HG02973 (cell line): ENCODE data around the gene GANC.

Experiments
- ATAC-seq: cut with Tn5 transposase; IDR thresholded peaks from one replicate; pipeline ENCODE4 v1.9.1; 2021; ENCODE audit warnings: moderate library complexity; ENCODE audit not compliant: unreplicated experiment

GANC gene

GRCh38 chr15:42344763-42345162 lies 71.8 kb downstream of the GANC start:
- ATAC-seq = no peak

GRCh38 chr15:42345504-42345903 lies 72.5 kb downstream of the GANC start:
- ATAC-seq = no peak

GRCh38 chr15:42348083-42348482 lies 75.1 kb downstream of the GANC start:
- no peak for ATAC-seq

- ATAC-seq = no peak
Measured at GRCh38 chr15:42349186-42349585, 76.2 kb downstream of the GANC start.

GRCh38 chr15:42352401-42352800 lies 79.4 kb downstream of the GANC start:
- ATAC-seq = no peak

GRCh38 chr15:42353061-42353460 lies 80.1 kb downstream of the GANC start:
- ATAC-seq = no peak

GRCh38 chr15:42354824-42355223 lies 81.8 kb downstream of the GANC start:
- no peak for ATAC-seq

- ATAC-seq = no peak
Measured at GRCh38 chr15:42355291-42355690, 82.3 kb downstream of the GANC start.

- ATAC-seq = no peak
Measured at GRCh38 chr15:42356851-42357250, 83.8 kb downstream of the GANC start.

GRCh38 chr15:42358141-42358540 lies 85.1 kb downstream of the GANC start:
- no peak for ATAC-seq

- ATAC-seq = no peak
Measured at GRCh38 chr15:42359249-42359648, 86.2 kb downstream of the GANC start, which contains the start of gene CAPN3. CAPN3 (plus strand) TSS chr15:42359501; CDS start chr15:42359806, 305 bp downstream.

GRCh38 chr15:42359985-42360384 lies 87.0 kb downstream of the GANC start:
- no peak for ATAC-seq

- no peak for ATAC-seq
Measured at GRCh38 chr15:42360535-42361112, 87.6 kb downstream of the GANC start.

GRCh38 chr15:42363487-42363886 lies 90.5 kb downstream of the GANC start:
- ATAC-seq = no peak

- ATAC-seq = no peak
Measured at GRCh38 chr15:42363942-42364341, 90.9 kb downstream of the GANC start.

GRCh38 chr15:42364529-42364928 lies 91.5 kb downstream of the GANC start:
- no peak for ATAC-seq

GRCh38 chr15:42365921-42366550 lies 93.0 kb downstream of the GANC start:
- ATAC-seq = no peak

- no peak for ATAC-seq
Measured at GRCh38 chr15:42367041-42367440, 94.0 kb downstream of the GANC start.

- no peak for ATAC-seq
Measured at GRCh38 chr15:42368096-42368495, 95.1 kb downstream of the GANC start.

- ATAC-seq = no peak
Measured at GRCh38 chr15:42371096-42371495, 98.1 kb downstream of the GANC start.

- no peak for ATAC-seq
Measured at GRCh38 chr15:42373274-42373673, 100.3 kb downstream of the GANC start.

GRCh38 chr15:42373936-42374335 lies 100.9 kb downstream of the GANC start:
- no peak for ATAC-seq

GRCh38 chr15:42374810-42375209 lies 101.8 kb downstream of the GANC start:
- ATAC-seq = no peak
